Central memory CD8-positive, alpha-beta T cell (primary cell): ENCODE measurements around the gene LRP1B.

ENCODE experiments used
- ATAC-seq: fragments of 150-1000 bp; cut with Tn5 transposase; replicated peaks from 2 replicates; pipeline ENCODE4 v1.10.0; 2022; ENCODE audit warnings: mild to moderate bottlenecking, moderate FRiP score, moderate number of reproducible peaks; ENCODE audit not compliant: poor library complexity, severe bottlenecking; ENCODE audit errors: extremely low read depth
- DNase-seq, 2 donors: peaks; one replicate each; pipeline ENCODE4 v3.0.0; 2021; ENCODE audit warnings: low spot score in 2 of 2
- H3K27ac Mint-ChIP-seq: one replicate; pipeline ENCODE4 v1.8.0; 2022; ENCODE audit warnings: low read depth, mild to moderate bottlenecking, moderate library complexity, mixed read lengths
- H3K27me3 Mint-ChIP-seq: one replicate; pipeline ENCODE4 v1.8.0; 2022; ENCODE audit warnings: mixed read lengths
- H3K36me3 Mint-ChIP-seq: one replicate; pipeline ENCODE4 v1.8.0; 2022; ENCODE audit warnings: mild to moderate bottlenecking, moderate library complexity, mixed read lengths; ENCODE audit not compliant: insufficient read depth
- H3K4me1 Mint-ChIP-seq: one replicate; pipeline ENCODE4 v1.8.0; 2022; ENCODE audit warnings: mixed read lengths
- H3K4me3 Mint-ChIP-seq: one replicate; pipeline ENCODE4 v1.8.0; 2022; ENCODE audit warnings: mild to moderate bottlenecking, moderate library complexity, mixed read lengths
- H3K9me3 Mint-ChIP-seq: one replicate; pipeline ENCODE4 v1.8.0; 2022; ENCODE audit warnings: mixed read lengths

The LRP1B gene

DNA sequence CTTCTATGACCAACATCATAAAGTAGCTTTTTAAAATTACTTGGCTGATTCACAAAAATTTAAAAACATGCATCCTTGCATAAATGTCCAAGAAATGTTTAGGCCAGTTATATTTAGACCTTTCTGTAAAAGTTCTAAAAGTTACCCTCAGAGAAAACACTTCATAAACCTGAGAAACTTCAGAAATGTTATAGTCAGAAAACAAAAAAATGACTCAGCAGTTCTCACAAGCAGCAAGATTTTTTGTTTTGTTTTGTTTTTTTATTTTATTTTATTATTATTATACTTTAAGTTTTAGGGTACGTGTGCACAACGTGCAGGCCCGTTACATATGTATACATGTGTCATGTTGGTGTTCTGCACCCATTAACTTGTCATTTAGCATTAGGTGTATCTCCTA, 648.1 kb downstream of the LRP1B start:
- no peak for ATAC-seq
- Mint-ChIP-seq H3K27ac (no peak overlapping the region), H3K9me3 (peaks cover 13% of the 10 kb centered on the region), H3K4me1 (no peaks in the 10 kb centered on the region), H3K4me3 (no peak overlapping the region), H3K36me3 (no peaks in the 10 kb centered on the region), H3K27me3 (no peaks in the 10 kb centered on the region)
- DNase-seq, result no peak

DNA sequence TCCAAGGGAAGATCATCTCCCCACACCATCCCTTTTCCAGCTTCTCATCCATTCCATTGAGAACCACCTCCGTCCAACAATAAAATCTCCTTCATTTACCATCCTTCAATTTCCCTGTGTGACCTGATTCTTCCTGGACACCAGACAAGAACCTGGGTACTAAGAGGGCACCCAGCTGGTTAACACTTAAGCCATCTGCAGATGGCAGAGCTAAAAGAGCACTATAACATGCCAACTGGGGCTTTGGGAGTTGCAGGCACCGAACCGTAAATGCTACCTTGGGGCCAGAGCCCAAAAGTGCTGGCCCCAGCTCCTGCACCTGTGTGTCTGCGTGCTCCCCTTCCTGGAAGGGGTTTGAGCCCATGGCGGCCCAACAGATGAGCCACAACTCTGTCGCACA, 655.0 kb downstream of the LRP1B start:
- no peaks in the 10 kb centered on the region for H3K36me3 Mint-ChIP-seq
- no peaks in the 10 kb centered on the region for H3K27me3 Mint-ChIP-seq
- H3K27ac Mint-ChIP-seq, result no peak overlapping the region
- no peaks in the 10 kb centered on the region for H3K4me1 Mint-ChIP-seq
- peaks cover 6% of the 10 kb centered on the region for H3K9me3 Mint-ChIP-seq
- H3K4me3 Mint-ChIP-seq, result no peak overlapping the region
- DNase-seq, result no peak
- ATAC-seq, result no peak

DNA sequence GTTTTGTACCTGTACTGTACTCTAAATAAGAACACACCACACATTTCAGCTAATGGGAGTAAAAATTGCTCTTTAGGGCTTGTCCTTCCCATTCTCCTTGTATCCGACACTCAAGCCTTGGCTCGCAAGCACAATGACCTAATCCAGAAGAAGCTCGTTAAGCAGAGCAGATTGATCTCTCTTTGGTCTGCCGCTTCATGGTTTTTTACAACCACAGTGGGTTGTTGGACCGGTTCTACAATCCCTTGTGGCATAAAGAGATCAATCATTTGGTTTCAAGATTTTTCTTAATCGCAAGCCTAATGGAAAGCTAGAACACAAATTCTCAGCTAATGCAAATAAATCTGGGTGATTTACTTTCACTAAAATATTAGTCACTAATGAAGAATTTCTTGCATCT, 662.1 kb downstream of the LRP1B start:
- H3K36me3 Mint-ChIP-seq, result no peaks in the 10 kb centered on the region
- no peak overlapping the region for H3K4me3 Mint-ChIP-seq
- H3K4me1 Mint-ChIP-seq, result no peaks in the 10 kb centered on the region
- DNase-seq, result no peak
- H3K27me3 Mint-ChIP-seq, result no peaks in the 10 kb centered on the region
- ATAC-seq, result no peak
- H3K27ac Mint-ChIP-seq, result no peak overlapping the region
- peaks cover 6% of the 10 kb centered on the region for H3K9me3 Mint-ChIP-seq

DNA sequence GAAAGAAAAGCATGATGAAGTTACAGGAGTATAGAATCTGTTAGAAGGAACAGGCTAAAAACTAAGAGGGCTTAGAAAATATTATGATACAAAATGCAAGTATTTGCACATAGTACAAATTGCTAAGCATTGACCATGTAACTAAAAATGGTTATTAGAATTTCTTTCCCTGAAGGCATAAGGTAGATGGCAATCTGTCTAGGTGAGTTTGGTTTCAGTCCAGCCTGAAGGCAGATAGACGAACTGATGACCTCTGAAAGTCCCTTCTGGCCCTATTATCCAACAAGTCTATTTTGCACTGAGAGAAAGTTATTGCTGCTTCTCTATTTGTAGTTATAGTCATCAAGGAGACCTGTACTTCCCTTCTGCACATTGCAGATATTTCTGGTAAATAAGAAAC, 663.5 kb downstream of the LRP1B start:
- no peaks in the 10 kb centered on the region for H3K4me1 Mint-ChIP-seq
- H3K27ac Mint-ChIP-seq, result no peak overlapping the region
- no peaks in the 10 kb centered on the region for H3K36me3 Mint-ChIP-seq
- H3K4me3 Mint-ChIP-seq, result no peak overlapping the region
- DNase-seq (no peak), ATAC-seq (no peak)
- H3K27me3 Mint-ChIP-seq, result no peaks in the 10 kb centered on the region
- H3K9me3 Mint-ChIP-seq, result peaks cover 6% of the 10 kb centered on the region

DNA sequence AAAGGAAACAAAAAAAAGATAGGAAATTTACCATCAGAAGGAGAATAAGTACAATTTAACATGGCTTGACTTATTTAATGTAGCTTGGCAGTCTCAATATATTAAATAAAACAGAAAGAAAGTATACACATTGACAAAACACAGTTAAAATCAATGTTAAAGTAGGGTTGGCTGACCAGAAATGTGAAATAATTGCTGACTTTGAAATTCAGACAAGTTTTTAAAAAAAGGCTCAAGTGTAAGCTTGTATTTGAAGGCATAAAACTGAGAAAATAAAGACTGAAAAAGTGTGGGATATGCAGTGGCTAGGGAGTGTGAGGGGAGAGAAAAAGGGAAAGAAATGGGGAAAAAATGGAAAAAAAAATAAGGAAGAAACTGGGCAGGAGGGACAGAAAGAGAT, 665.8 kb downstream of the LRP1B start:
- H3K9me3 Mint-ChIP-seq, result peaks cover 7% of the 10 kb centered on the region
- no peak for ATAC-seq
- H3K27ac Mint-ChIP-seq, result no peak overlapping the region
- H3K27me3 Mint-ChIP-seq, result no peaks in the 10 kb centered on the region
- H3K36me3 Mint-ChIP-seq, result no peaks in the 10 kb centered on the region
- no peak for DNase-seq
- no peak overlapping the region for H3K4me3 Mint-ChIP-seq
- no peaks in the 10 kb centered on the region for H3K4me1 Mint-ChIP-seq

DNA sequence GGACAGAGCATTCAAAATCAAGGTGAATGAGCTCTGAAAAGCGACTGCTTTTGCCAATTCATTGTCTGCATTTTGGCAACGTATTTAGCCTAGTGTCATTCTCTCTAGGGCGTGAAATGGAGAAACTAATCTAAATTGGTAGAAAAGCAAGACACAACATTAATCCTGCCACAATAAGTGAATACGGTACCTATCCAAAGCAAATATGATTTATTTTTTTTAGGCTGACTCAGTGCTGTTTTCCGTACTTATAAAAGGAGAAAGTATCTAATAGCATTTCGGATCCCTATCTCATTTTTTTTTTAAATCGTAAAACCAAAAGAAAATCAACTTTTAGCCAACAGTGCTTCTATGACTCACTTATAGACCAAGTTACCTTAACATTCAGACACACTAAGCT, 672.5 kb downstream of the LRP1B start:
- Mint-ChIP-seq H3K36me3 (no peaks in the 10 kb centered on the region), H3K27ac (no peak overlapping the region), H3K4me3 (no peak overlapping the region), H3K27me3 (no peaks in the 10 kb centered on the region), H3K4me1 (no peaks in the 10 kb centered on the region), H3K9me3 (peaks cover 29% of the 10 kb centered on the region)
- no peak for ATAC-seq
- DNase-seq, result no peak

DNA sequence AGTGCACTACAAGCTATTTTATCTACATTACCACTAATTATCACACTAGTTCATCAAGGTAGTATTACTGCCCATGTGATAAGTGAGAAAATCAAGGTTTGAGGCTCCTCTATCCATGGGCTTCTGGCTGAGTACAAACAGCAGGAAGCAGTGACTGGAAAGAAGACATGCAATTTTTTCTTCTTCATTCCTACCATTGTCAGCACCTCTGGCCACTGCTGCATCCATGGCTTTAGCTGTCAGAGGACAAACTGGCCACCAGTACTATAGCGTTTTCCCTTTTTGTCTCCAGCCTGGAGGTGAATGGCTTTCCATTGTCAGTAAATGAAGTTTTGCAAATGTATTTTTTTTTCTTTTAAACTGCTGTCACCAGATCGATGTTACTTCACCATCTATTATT, 674.9 kb downstream of the LRP1B start:
- Mint-ChIP-seq H3K9me3 (peaks cover 30% of the 10 kb centered on the region), H3K4me3 (no peak overlapping the region), H3K27me3 (no peaks in the 10 kb centered on the region), H3K27ac (no peak overlapping the region), H3K36me3 (no peaks in the 10 kb centered on the region), H3K4me1 (no peaks in the 10 kb centered on the region)
- no peak for DNase-seq
- no peak for ATAC-seq

DNA sequence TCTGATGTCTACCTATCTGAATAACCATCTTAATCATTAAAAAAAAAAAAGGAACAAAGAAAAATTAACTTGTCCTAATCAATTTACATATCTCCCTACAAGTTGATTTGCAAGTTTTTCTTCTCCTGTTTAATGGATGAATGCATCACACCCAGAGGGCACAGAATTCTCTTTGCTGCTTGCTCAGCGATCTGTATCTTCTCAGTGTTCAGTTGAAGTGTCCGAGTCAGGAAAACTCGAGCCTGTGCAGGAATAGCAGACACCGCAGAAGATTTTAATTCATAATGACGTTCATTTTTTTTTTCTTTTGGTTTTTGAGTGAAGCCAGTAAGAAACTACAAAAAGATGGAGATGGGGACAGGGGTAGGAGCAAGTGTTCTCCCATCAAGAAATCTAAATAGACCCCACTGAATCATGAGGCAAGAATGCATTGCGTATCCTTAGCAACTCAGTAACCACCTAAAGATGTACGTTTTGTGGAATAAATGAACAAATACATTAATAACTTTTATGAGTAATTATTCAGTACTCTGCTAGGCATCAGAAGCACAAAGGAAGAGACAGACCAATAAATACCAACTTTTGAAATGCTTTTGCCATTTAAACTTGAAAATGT, 675.5 kb downstream of the LRP1B start:
- Mint-ChIP-seq H3K27ac (no peak overlapping the region), H3K27me3 (no peaks in the 10 kb centered on the region), H3K9me3 (peaks cover 27% of the 10 kb centered on the region), H3K4me3 (no peak overlapping the region), H3K4me1 (no peaks in the 10 kb centered on the region), H3K36me3 (no peaks in the 10 kb centered on the region)
- ATAC-seq (no peak), DNase-seq (no peak)

DNA sequence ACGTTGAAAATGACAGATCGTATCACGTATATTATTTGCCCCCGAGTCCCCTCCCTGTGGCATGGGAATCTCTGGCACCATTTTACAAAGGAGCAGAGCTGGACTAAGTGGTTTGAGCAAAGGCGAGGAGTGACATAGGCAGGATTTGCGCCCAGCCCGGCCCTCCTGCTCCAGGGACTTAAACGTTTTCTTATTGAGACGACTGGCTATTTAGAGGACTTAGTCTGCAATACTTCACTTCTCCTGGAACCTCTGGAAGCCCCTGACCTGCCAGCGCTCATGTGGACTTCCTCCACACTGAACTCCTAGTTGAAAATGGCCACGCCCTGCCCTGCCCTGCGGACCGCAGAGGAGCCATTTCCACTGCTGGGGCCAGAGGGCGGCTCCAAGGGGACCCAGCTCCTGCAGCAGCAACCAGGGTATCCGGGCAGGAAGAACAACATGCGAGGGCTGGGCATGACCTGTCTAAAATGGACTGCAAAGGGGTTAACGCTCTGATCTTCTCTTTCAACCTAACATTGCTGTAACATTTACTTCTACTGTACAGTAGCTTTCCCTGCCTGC, 690.7 kb downstream of the LRP1B start:
- H3K4me3 Mint-ChIP-seq, result no peak overlapping the region

DNA sequence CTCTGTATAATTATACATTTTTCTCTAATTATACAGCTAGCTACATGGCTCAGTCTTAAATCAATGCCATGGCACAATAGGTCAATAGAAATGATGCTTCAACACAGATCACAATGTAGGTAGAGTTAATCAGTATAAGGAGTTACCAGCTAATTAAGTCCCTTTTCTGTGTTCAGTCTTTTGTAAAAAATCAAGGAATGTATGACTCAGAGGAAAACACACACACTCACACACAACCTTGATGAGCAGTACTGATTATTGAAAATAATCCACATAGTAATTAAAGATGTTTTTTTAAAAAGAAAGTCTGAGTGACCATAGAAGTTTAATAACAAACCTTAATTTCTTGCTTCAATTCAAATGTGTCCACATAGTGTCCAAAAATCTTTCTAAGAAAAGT, 691.3 kb downstream of the LRP1B start:
- H3K9me3 Mint-ChIP-seq, result peaks cover 20% of the 10 kb centered on the region
- H3K4me3 Mint-ChIP-seq, result no peak overlapping the region
- no peak for ATAC-seq
- H3K27me3 Mint-ChIP-seq, result no peaks in the 10 kb centered on the region
- H3K27ac Mint-ChIP-seq, result no peak overlapping the region
- DNase-seq, result no peak
- peaks cover 2% of the 10 kb centered on the region for H3K36me3 Mint-ChIP-seq
- H3K4me1 Mint-ChIP-seq, result no peaks in the 10 kb centered on the region

More for the DNA sequence above, 690.7 kb downstream of the LRP1B start:
- H3K4me1 Mint-ChIP-seq, result no peaks in the 10 kb centered on the region
- DNase-seq (no peak), ATAC-seq (no peak)
- no peaks in the 10 kb centered on the region for H3K27me3 Mint-ChIP-seq
- peaks cover 2% of the 10 kb centered on the region for H3K36me3 Mint-ChIP-seq
- no peak overlapping the region for H3K27ac Mint-ChIP-seq
- H3K9me3 Mint-ChIP-seq, result peaks cover 17% of the 10 kb centered on the region

DNA sequence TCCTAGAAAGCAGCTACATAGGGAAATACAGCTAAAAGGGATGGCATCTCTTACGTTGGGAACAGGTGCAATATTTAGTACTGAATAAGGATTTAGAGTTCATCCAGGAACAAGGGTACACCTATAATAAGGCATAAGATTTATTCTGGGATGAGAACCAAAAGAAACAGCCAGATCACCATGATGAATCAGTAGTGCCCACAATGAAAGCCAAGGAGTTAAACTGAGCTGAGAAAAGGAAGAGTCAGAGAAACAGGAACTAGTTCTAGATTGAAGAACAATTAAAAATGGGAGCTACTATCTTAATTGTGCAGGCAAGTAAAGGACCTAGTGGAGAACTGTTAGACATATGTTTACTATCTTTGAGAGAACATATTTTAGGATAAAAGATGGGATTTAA, 692.3 kb downstream of the LRP1B start:
- H3K27ac Mint-ChIP-seq, result no peak overlapping the region
- DNase-seq (no peak), ATAC-seq (no peak)
- peaks cover 24% of the 10 kb centered on the region for H3K9me3 Mint-ChIP-seq
- no peaks in the 10 kb centered on the region for H3K4me1 Mint-ChIP-seq
- no peak overlapping the region for H3K4me3 Mint-ChIP-seq
- peaks cover 2% of the 10 kb centered on the region for H3K36me3 Mint-ChIP-seq
- no peaks in the 10 kb centered on the region for H3K27me3 Mint-ChIP-seq

DNA sequence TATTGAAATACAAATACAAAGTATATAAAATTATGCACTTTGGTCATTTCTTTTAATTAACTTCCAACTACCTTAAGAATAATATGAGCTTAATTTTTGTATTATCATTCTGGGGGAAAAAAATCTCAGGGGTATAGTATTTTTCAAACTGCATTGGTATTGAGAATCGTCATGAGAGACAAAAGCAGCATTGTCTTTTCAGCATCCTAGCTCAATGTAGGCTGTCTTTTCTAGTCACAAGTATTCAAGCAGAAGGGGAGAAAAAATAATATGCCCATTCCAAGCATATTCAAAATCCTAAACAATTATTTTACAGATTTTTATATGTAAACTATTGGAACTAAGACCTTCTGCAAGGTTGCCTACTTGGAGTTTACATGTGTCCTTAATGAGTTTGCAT, 693.3 kb downstream of the LRP1B start:
- no peak overlapping the region for H3K27ac Mint-ChIP-seq
- peaks cover 26% of the 10 kb centered on the region for H3K9me3 Mint-ChIP-seq
- no peak overlapping the region for H3K4me3 Mint-ChIP-seq
- ATAC-seq (no peak), DNase-seq (no peak)
- no peaks in the 10 kb centered on the region for H3K27me3 Mint-ChIP-seq
- no peaks in the 10 kb centered on the region for H3K36me3 Mint-ChIP-seq
- no peaks in the 10 kb centered on the region for H3K4me1 Mint-ChIP-seq

DNA sequence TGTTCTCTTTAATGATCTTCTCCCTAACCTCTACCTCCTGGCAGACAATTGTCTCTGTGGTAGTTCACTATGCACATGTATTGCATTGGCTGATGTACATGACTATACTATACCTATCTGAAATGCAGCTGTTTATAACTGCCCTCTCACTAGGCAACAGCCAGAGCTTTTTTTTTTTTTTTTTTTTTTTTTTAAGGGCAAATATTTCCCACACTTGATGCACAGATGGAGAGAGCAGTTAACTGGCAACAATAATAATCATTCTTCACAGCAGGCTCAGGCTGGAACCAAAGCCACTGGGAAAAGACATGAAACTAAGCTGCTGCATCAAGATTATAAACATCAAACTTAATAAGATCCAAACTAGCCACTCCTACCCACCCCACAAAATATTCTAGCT, 707.7 kb downstream of the LRP1B start:
- Mint-ChIP-seq H3K36me3 (no peaks in the 10 kb centered on the region), H3K27me3 (no peaks in the 10 kb centered on the region), H3K27ac (no peak overlapping the region), H3K4me1 (no peaks in the 10 kb centered on the region), H3K9me3 (peaks cover 18% of the 10 kb centered on the region), H3K4me3 (no peak overlapping the region)
- ATAC-seq (no peak), DNase-seq (no peak)
